ENCODE results near the gene CDK15.
"Not testable (repeated sequence)": the region's sequence is repeated elsewhere in the genome, so short reads cannot be mapped to it uniquely, and the experiment has no call there.

The CDK15 gene

DNA sequence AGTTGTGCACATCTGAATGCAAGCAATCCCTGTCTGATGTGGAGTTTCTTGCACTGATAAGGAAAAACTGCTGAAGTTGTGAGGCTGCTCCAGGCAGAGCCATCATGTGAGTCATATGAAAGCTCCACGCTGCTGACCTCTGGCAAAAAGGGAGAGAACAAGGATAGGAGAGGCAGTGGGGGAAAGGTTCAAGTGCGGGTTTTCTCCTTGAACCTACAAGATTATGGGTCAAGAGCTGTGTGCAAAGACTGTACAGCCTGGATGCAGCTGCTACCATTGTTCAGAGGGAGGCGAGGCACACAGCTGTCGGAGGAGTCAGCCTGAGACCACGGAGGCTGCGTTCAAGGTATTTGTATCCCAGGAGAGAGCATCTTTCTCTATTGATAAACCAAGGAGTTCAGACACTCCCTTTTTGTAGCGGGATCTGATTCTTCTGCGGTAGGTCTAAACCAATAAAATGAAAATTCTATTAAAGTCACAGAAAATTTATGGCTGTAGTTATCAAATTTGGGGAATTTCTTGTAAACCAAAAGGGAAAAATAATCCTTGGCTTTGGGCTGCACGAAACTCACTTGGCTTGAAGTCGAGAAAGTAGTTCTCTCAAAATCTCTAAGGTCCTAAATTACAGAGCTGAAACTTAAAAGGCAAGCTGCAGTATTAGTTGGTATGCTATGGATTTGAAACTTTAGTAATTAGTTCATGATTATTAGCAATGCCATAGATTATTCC lies at the start of gene CDK15:
Gene CDK15, plus strand, starts transcription at position 96 of the 729 bp plus-strand sequence. Its CDS starts 128 bp downstream, at position 224.
- no peak within 1 kb of the TSS for H3K4me3 Mint-ChIP-seq
- H3K4me1 Mint-ChIP-seq: no peaks in the 10 kb centered on the region
- H3K27ac Mint-ChIP-seq: no peak within 1 kb of the TSS
- peaks cover 3% of the 10 kb centered on the region for H3K36me3 Mint-ChIP-seq
- no peaks in the 10 kb centered on the region for H3K9me3 Mint-ChIP-seq
- H3K27me3 Mint-ChIP-seq: peaks cover 5% of the 10 kb centered on the region

DNA sequence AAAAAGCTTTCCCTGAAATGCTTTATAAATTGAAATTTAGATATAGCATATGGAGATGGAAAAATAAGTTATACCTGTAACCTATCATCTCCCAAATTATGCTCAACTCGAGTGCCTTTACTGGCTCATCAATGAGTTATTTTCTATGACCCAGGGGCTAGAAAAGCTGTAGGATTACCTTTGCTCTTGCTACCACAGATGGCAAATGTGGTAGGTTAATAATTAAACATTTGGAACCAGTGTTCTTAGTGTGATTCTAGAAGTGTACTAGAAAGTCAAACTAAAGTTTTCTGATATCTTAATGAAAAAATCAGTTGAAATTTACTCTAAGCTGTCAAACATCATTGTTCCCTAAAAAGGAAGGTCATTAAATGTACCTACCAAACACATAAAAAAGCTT lies 48.1 kb upstream of the CDK15 start:
- no peaks in the 10 kb centered on the region for H3K27me3 Mint-ChIP-seq
- H3K4me3 Mint-ChIP-seq: no peak overlapping the region
- no peaks in the 10 kb centered on the region for H3K4me1 Mint-ChIP-seq
- no peak overlapping the region for H3K27ac Mint-ChIP-seq
- H3K9me3 Mint-ChIP-seq: no peaks in the 10 kb centered on the region
- peaks cover 8% of the 10 kb centered on the region for H3K36me3 Mint-ChIP-seq

DNA sequence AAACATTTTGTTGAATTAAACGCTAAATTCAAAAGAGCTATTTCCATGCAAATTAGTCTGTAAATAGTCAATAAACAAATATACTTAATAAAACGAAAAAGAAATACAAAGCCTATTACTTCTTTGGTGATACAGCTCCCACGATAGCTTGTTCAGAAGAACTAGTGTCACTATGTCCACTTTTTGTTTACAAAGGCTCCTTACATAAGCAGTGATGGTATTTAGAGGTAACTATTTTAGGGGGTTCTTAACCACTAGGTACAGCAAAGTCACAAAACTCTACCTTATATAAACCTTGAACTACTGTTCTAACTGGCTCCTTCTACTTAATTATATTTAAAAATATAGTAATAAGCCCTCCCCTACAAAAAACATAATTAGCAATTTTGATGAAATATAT lies 47.5 kb upstream of the CDK15 start:
- Mint-ChIP-seq H3K27me3 (no peaks in the 10 kb centered on the region), H3K9me3 (no peaks in the 10 kb centered on the region), H3K4me3 (no peak overlapping the region), H3K36me3 (peaks cover 8% of the 10 kb centered on the region), H3K27ac (no peak overlapping the region), H3K4me1 (no peaks in the 10 kb centered on the region)

DNA sequence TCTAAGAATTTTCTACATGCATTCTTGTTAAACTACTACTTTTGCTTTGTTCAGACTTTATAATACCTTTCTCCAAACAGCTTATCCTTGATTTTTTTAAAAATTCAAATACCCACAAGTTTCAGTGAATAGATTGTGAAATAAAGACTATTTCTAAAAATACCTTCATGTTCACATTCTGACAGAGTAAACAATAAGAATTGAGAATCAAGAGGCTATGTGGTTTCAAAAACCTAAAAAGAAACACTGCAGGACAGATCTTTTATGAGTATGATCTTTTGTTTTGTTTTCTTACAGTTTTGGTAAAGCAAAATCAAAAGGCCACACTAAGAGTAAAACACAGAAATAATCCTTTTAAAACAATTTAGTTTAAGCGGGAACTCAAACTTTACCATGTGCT lies 46.8 kb upstream of the CDK15 start:
- H3K36me3 Mint-ChIP-seq: peaks cover 11% of the 10 kb centered on the region
- H3K27me3 Mint-ChIP-seq: no peaks in the 10 kb centered on the region
- no peak overlapping the region for H3K27ac Mint-ChIP-seq
- no peaks in the 10 kb centered on the region for H3K9me3 Mint-ChIP-seq
- H3K4me3 Mint-ChIP-seq: no peak overlapping the region
- no peaks in the 10 kb centered on the region for H3K4me1 Mint-ChIP-seq

DNA sequence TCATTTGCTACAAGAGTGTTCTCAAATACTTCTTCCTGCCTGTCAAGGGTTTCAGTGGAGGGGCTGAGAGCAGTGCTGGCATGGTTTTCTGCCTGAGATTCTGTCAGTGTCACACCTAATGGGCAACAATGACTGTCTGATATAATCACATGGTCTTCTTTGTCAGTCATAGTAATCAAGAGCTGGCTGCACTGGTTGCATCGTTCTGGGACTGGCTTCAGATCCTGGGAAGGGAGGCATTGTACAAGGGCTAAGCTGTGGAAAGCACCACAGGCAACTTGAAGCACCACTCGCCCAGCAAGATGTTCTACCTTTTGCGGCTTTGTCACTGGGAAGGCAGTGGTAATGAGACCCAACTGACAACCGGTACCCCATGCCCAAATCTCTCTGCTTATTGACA lies 45.2 kb upstream of the CDK15 start:
- Mint-ChIP-seq H3K4me3 (no peak overlapping the region), H3K4me1 (no peaks in the 10 kb centered on the region), H3K27ac (no peak overlapping the region), H3K36me3 (peaks cover 11% of the 10 kb centered on the region), H3K27me3 (no peaks in the 10 kb centered on the region), H3K9me3 (no peaks in the 10 kb centered on the region)

DNA sequence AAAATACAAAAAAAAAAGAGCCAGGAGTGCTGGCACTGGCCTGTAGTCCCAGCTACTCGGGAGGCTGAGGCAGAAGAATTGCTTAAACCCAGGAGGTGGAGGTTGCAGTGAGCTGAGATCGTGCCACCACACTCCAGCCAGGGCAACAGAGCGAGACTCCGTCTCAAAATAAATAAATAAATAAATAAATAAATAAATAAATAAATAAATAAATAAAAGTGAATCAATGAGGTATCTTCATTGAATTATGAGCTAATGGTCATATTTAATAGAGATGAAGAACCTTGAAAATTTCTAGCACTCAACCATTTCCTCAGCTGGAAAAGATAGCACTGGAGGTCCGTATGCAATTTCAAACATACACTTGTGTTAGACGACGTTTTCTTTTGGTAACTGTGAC lies 41.9 kb upstream of the CDK15 start:
- H3K27me3 Mint-ChIP-seq, H3K4me3 Mint-ChIP-seq, H3K9me3 Mint-ChIP-seq, H3K4me1 Mint-ChIP-seq, H3K27ac Mint-ChIP-seq: not testable (repeated sequence)
- H3K36me3 Mint-ChIP-seq: peaks cover 16% of the 10 kb centered on the region

DNA sequence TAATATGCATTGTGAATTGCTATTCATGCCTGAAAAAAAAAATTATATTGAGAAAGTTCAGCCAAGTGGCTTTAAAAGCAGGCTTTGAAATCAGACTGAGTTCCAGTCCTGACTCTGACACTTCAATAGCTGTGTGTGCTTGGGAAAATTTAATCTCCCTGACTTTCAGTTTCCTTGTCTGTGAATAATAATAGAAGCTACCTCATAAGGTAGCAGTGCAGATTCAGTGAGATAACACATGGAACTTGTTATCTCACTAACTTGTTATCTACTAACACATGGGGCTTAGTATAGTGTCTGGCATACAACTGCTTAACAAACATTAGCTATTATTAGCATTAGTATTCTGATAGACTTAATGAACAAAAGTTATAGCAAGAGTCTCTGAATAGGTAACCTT lies 40.5 kb upstream of the CDK15 start:
- H3K4me1 Mint-ChIP-seq: no peaks in the 10 kb centered on the region
- peaks cover 15% of the 10 kb centered on the region for H3K36me3 Mint-ChIP-seq
- H3K9me3 Mint-ChIP-seq: no peaks in the 10 kb centered on the region
- no peak overlapping the region for H3K4me3 Mint-ChIP-seq
- H3K27me3 Mint-ChIP-seq: no peaks in the 10 kb centered on the region
- no peak overlapping the region for H3K27ac Mint-ChIP-seq

DNA sequence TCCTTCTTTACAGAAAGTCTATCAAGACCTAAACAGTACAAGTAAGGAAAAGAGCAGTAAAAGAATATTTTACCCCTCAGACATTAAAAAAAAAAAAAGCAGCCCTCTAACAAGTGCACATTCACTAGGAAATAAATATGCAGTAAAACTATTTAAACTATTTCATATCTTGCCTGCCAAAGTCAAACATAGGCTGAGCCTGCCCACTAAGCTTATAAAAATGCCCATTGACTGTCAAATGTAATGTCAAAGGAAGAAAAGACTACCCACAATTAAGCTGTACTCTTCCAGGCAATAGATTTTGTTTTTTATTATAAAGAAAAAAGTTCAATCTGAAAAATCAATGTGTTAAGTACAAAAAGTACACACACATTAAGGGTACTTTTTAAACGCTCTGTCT lies 37.4 kb upstream of the CDK15 start:
- Mint-ChIP-seq H3K27me3 (no peaks in the 10 kb centered on the region), H3K4me1 (peaks cover 2% of the 10 kb centered on the region), H3K27ac (no peak overlapping the region), H3K4me3 (no peak overlapping the region), H3K36me3 (peaks cover 10% of the 10 kb centered on the region), H3K9me3 (no peaks in the 10 kb centered on the region)

DNA sequence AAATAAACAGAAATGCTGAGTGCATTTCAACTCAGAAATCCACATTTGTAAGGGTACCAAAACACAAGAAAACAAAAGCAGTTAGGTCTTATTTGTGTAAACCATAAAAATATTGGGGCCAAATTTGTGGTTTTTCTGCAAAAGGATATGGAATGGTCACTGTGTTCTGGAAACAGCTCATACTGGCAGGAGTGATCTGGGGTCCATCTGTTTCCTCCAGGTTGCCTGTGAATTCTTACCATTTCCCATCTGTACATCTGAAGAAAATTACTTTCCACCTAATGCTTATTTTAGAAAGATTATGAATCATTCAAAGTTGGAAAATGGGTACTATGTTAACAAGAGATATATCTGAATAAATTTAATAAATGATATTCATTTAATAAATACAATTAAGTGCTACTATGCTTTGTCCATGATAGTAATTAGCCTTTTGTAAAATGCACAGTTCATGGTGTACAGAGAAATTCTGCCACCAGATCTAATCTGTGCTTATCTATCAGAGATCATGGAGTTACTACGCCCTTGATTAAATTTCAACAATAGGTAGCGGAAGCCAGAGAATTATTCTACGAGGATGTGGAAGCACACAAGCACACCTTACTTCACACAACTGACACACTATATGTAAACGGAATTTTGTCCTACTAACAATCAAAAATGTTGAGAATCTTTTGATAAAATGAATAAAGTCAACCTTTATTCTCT lies 36.5 kb upstream of the CDK15 start:
- Mint-ChIP-seq H3K4me1 (peaks cover 5% of the 10 kb centered on the region), H3K27me3 (no peaks in the 10 kb centered on the region), H3K4me3 (no peak overlapping the region), H3K27ac (no peak overlapping the region), H3K9me3 (no peaks in the 10 kb centered on the region), H3K36me3 (peaks cover 9% of the 10 kb centered on the region)

DNA sequence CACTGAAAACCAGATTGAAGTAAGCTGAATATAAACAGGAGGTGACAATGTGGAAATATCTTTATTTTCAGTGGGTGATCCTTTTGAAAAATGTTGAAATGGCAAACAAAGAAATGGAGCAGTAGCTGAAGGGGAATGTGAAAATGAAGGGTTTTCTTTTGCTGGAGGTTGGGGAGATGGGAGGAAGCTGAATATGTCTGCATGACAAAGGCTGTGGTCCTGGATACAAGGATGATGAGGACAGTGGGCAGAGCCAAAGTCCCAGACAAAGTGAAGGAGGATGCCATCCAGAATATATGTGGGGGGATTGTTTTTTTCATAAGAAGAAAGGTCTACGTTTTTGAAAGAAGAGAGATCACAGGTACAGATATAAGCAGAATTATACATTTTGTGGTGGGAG lies 32.3 kb upstream of the CDK15 start:
- Mint-ChIP-seq H3K4me3 (no peak overlapping the region), H3K36me3 (peaks cover 5% of the 10 kb centered on the region), H3K27ac (no peak overlapping the region), H3K27me3 (no peaks in the 10 kb centered on the region), H3K9me3 (no peaks in the 10 kb centered on the region), H3K4me1 (peaks cover 11% of the 10 kb centered on the region)

DNA sequence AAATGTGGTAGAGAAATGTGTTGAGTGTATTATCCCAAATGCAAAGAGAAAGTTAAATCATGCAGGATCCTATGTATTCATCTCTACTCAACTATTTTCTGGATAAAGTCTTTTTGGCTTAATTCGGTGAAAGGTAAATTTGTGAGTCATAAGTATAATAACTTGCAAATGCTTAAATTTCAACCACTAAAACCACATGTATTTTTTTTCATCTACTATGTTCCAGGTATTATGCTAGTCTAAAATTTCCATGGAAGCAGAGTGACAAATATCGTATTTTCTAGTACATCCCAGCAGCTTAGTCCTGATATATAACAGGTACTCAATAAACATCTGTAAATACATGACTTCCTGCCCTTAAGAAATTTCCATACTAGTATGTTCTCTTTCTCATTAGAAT lies 31.8 kb upstream of the CDK15 start:
- Mint-ChIP-seq H3K4me3 (no peak overlapping the region), H3K27ac (no peak overlapping the region), H3K9me3 (no peaks in the 10 kb centered on the region), H3K27me3 (no peaks in the 10 kb centered on the region), H3K36me3 (peaks cover 5% of the 10 kb centered on the region), H3K4me1 (peaks cover 14% of the 10 kb centered on the region)

DNA sequence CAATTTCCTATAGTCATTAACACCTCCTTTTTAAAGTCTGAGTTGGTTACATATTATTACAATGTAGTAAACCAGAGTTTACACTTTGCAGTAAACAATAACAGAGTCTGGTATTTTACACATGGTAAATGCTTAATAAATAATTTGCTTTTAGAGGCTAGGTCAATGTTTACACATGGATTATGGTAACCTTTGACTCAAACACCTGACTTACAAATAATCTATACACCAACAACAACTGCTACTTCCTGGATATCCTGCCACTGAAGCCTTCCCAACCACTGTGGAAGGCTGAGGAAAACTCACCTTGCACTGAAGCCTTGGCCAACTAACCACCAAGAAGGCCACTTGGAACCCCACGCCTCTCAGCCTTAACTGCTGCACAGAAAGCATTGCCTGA lies 31.0 kb upstream of the CDK15 start:
- Mint-ChIP-seq H3K36me3 (peaks cover 5% of the 10 kb centered on the region), H3K4me1 (peaks cover 21% of the 10 kb centered on the region), H3K4me3 (no peak overlapping the region), H3K27me3 (no peaks in the 10 kb centered on the region), H3K27ac (no peak overlapping the region), H3K9me3 (no peaks in the 10 kb centered on the region)

DNA sequence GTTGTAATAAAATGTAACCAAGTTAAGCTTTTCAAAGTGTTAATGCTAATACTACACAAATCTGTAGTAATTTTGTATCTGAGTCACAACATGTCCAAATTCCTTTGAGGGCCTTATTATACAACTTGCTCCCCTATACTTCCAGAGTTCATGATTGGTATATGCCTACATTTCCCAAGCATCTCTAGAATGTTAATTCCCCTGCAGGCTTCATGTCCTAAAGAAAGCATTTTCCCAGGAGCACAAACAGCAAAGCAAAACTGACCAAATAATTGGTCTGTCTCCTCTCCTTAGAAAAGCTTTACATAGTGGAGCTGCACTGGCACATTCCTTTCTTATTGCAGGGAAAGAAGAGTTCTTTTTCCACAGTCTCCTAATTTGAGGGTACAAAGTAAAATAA lies 29.3 kb upstream of the CDK15 start:
- H3K27ac Mint-ChIP-seq: no peak overlapping the region
- H3K9me3 Mint-ChIP-seq: no peaks in the 10 kb centered on the region
- peaks cover 25% of the 10 kb centered on the region for H3K4me1 Mint-ChIP-seq
- H3K4me3 Mint-ChIP-seq: no peak overlapping the region
- no peaks in the 10 kb centered on the region for H3K27me3 Mint-ChIP-seq
- peaks cover 1% of the 10 kb centered on the region for H3K36me3 Mint-ChIP-seq

DNA sequence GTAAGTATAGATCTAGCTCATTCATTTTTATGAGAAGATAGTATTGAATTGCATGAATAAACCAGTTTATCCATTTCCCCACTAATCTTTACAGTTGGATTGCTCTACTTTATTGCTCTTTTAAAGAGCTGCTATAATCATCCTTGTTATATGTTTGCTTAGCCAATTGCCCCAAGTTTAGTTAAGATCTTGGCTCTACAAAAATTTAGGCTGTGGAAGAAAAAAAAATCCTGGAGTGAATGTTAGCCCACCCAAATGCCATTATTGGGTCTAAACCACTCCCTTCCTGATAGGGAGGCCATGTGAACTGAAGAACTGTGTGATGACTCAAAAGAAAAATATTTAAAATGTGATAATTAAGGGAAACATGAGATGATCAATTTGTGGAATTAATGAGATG lies 28.5 kb upstream of the CDK15 start:
- H3K4me3 Mint-ChIP-seq: no peak overlapping the region
- peaks cover 1% of the 10 kb centered on the region for H3K36me3 Mint-ChIP-seq
- H3K4me1 Mint-ChIP-seq: peaks cover 25% of the 10 kb centered on the region
- H3K27ac Mint-ChIP-seq: no peak overlapping the region
- no peaks in the 10 kb centered on the region for H3K9me3 Mint-ChIP-seq
- no peaks in the 10 kb centered on the region for H3K27me3 Mint-ChIP-seq

DNA sequence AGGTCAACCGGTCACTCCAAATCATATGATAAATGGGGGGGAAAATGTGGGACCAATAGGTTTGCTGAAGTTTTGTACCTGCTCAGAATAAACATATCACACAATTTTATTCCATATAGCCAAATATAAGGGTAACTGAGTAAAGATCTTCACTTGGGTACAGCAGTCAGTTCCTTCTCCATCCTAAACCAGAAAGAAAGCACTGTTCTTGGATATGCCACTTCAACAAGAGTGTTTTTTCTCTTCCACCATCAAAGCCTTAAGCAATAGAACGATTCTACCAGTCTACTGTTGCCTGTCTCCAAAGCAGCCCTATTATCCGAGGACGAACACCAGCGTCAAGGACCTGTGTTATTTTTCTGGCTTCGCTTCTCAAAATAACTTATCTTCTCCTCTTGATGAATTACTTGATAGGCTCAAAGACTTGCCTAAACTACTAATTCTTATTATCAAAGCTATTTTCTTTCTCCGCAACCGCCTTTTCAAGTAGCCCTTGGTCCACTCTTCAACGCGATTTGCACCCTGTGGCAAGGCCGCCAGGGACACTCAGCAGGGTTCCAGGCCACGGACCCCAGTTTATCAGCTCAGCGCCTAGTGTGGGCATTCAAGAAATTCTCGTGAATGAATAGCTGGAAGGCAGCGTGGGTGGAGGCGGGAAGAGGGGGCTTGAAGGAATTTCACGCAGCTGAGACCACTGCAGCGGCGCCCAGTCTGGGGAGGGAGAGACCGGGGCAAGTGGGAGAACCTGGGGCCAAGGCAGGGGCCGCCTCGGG lies 26.2 kb upstream of the CDK15 start:
- Mint-ChIP-seq H3K4me3 (peak overlapping the region; percentile 95), H3K9me3 (no peaks in the 10 kb centered on the region), H3K27me3 (no peaks in the 10 kb centered on the region), H3K36me3 (no peaks in the 10 kb centered on the region), H3K4me1 (peaks cover 20% of the 10 kb centered on the region), H3K27ac (peak overlapping the region; percentile 79)
